H1 (cell line): Measurements from ENCODE around the gene SPOCK1. TPM values are rescaled to one million over a fixed set of nuclear protein-coding genes. Genes with fewer than 3 reads are reported as not detected.

Experiments used
- ATF3 ChIP-seq: IDR thresholded peaks from 2 replicates; pipeline ENCODE4 v1.6.1; 2011; ENCODE audit warnings: low read depth, mild to moderate bottlenecking, low read length; ENCODE audit not compliant: insufficient read depth
- BRCA1 ChIP-seq: IDR thresholded peaks from 2 replicates; pipeline ENCODE4 v1.6.1; 2012; ENCODE audit warnings: low read depth, low read length, improper control_type of control experiment
- CBX5 ChIP-seq: fragments of 300-800, 300-1000 bp; sonication (generic); IDR thresholded peaks from 2 replicates; pipeline ENCODE4 v1.7.1; 2016; ENCODE audit warnings: antibody characterized with exemption, low read length, low read depth
- CEBPB ChIP-seq: IDR thresholded peaks from 2 replicates; pipeline ENCODE4 v1.6.1; 2012; ENCODE audit warnings: low read depth, low read length
- CHD2 ChIP-seq: IDR thresholded peaks from 2 replicates; pipeline ENCODE4 v1.6.1; 2012; ENCODE audit warnings: low read length, improper control_type of control experiment
- EP300 ChIP-seq, 2 experiments: IDR thresholded peaks; 1 replicate in 1 of 2; 2 replicates in 1 of 2; pipeline ENCODE4 v1.6.1; 2011 to 2012; ENCODE audit warnings: low read depth in 2 of 2, low read length in 2 of 2, mild to moderate bottlenecking in 2 of 2, borderline replicate concordance in 1 of 2, inconsistent platforms in 1 of 2, moderate library complexity in 1 of 2
- EZH2 ChIP-seq: fragments of 200-600 bp; sonication (generic); IDR thresholded peaks from 2 replicates; pipeline ENCODE4 v1.7.1; 2012; ENCODE audit warnings: low read depth, mild to moderate bottlenecking, moderate library complexity, low read length, inconsistent platforms; ENCODE audit not compliant: severe bottlenecking
- GTF2F1 ChIP-seq: IDR thresholded peaks from 2 replicates; pipeline ENCODE4 v1.6.1; 2012; ENCODE audit warnings: low read depth, low read length, improper control_type of control experiment, borderline replicate concordance
- KDM1A ChIP-seq: fragments of 200-600, 300-600 bp; sonication (generic); IDR thresholded peaks from 2 replicates; pipeline ENCODE4 v1.7.1; 2016; ENCODE audit warnings: mild to moderate bottlenecking, low read length, borderline replicate concordance
- KDM4A ChIP-seq: IDR thresholded peaks from one replicate; pipeline ENCODE4 v1.7.1; 2012; ENCODE audit warnings: low read depth, mild to moderate bottlenecking, moderate library complexity, low read length, inconsistent platforms; ENCODE audit not compliant: severe bottlenecking
- KDM5A ChIP-seq: fragments of 200-600 bp; IDR thresholded peaks from 2 replicates; pipeline ENCODE4 v1.7.1; 2012; ENCODE audit warnings: mild to moderate bottlenecking, low read length, inconsistent platforms, mixed read lengths
- NANOG ChIP-seq: IDR thresholded peaks from 2 replicates; pipeline ENCODE4 v1.6.1; 2011; ENCODE audit warnings: low read length, low read depth, mild to moderate bottlenecking, inconsistent platforms; ENCODE audit not compliant: insufficient read depth, poor library complexity, severe bottlenecking
- RFX5 ChIP-seq: IDR thresholded peaks from 2 replicates; pipeline ENCODE4 v1.6.1; 2011; ENCODE audit warnings: low read depth, low read length, improper control_type of control experiment, borderline replicate concordance
- RNF2 ChIP-seq: fragments of 200-900, 300-1000 bp; sonication (generic); IDR thresholded peaks from 2 replicates; pipeline ENCODE4 v1.7.1; 2016; ENCODE audit warnings: borderline replicate concordance, low read depth, mild to moderate bottlenecking, antibody characterized with exemption, low read length; ENCODE audit not compliant: poor library complexity, severe bottlenecking; ENCODE audit errors: missing control alignments
- SAP30 ChIP-seq: fragments of 300-600 bp; sonication (generic); IDR thresholded peaks from 2 replicates; pipeline ENCODE4 v1.7.1; 2012; ENCODE audit warnings: low read length, moderate library complexity, mild to moderate bottlenecking, inconsistent platforms; ENCODE audit not compliant: insufficient read depth, insufficient replicate concordance
- SP1 ChIP-seq: IDR thresholded peaks from 2 replicates; pipeline ENCODE4 v1.6.1; 2011; ENCODE audit warnings: low read depth, low read length
- SRF ChIP-seq: IDR thresholded peaks from 2 replicates; pipeline ENCODE4 v1.6.1; 2011; ENCODE audit warnings: mild to moderate bottlenecking, low read depth, low read length, moderate library complexity
- SUZ12 ChIP-seq: fragments of 200-600 bp; sonication (generic); IDR thresholded peaks from 2 replicates; pipeline ENCODE4 v1.6.1; 2012; ENCODE audit warnings: mild to moderate bottlenecking, inconsistent platforms, low read length, moderate library complexity, mixed read lengths
- TAF1 ChIP-seq: IDR thresholded peaks from 2 replicates; pipeline ENCODE4 v1.6.1; 2011; ENCODE audit warnings: mild to moderate bottlenecking, low read depth, low read length
- USF2 ChIP-seq: IDR thresholded peaks from 2 replicates; pipeline ENCODE4 v1.6.1; 2011; ENCODE audit warnings: low read length, improper control_type of control experiment
- polyA plus RNA-seq, 7 experiments: library from polyadenylated mRNA; depleted of rRNA in 3 of 7; stranded (reverse) in 5 of 7; unstranded in 2 of 7; fragments of >200 nt in 5 of 7; fragments of 200-250 nt in 2 of 7; gene quantifications; 1 replicate in 5 of 7; 2 replicates in 1 of 7; 4 replicates in 1 of 7; pipeline versions ENCODE4 v1.2.1 to v1.2.3, GENCODE V29; 2011 to 2013; ENCODE audit warnings: missing spikeins in 2 of 7, mixed read lengths in 2 of 7
- total RNA-seq: library from RNA; stranded (reverse); fragmentation: NEBNext Ultra II Directional; extraction: Animal tissue kit (Norgen Biotek cat#: 25700); gene quantifications from 2 replicates; pipeline ENCODE4 v1.2.1, GENCODE V29; 2021
- TF ChIP-seq, protein P1 (sequence below): IDR thresholded peaks from 2 replicates; pipeline ENCODE4 v1.6.1; 2012; ENCODE audit warnings: inconsistent platforms
- TF ChIP-seq, protein P2 (sequence below): IDR thresholded peaks from 2 replicates; pipeline ENCODE4 v1.6.1; 2012; ENCODE audit warnings: low read length, inconsistent platforms

SPOCK1 gene
- total and polyA plus RNA-seq, 2 of the 8 experiments (the other 6 are each of a cell fraction or from before 2014, with no cell fraction given), result 6.9 to 18.1 TPM

DNA sequence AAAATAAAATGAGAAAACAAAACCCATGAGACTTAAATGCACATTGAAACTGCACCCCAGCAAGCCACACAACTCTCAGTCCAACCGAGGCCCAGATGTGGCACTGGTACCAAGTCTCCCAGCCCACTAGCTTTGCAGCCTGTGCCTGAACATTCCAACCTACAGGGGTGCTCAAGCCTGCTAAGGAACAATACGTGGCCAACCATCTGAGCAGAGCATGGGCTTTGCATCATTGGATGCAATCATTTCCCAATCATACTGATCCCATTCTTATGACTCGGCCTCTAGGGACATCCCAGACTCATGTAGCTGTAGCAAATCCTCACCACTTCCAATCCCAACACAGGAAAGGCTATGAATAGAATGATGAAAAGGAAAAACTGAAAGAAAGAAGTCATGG, 297.2 kb downstream of the SPOCK1 start (continued):
- TF ChIP-seq RNF2 (no peak), EZH2 (no peak), RFX5 (no peak), KDM5A (no peak), EP300 (IDR thresholded peaks at IDR 0.05; ENCODE audit: borderline replicate concordance in 1 of 2, low read depth in 2 of 2, low read length in 2 of 2) (no peak), SAP30 (no peak), NANOG (no peak), ATF3 (no peak), SP1 (no peak), USF2 (no peak), SUZ12 (no peak), KDM1A (no peak), CBX5 (no peak), SRF (no peak), CEBPB (peak; percentile 59), CHD2 (no peak), KDM4A (no peak), BRCA1 (no peak), GTF2F1 (no peak), TAF1 (no peak)
- TF ChIP-seq, protein P1, sequence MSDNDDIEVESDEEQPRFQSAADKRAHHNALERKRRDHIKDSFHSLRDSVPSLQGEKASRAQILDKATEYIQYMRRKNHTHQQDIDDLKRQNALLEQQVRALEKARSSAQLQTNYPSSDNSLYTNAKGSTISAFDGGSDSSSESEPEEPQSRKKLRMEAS, result no peak
- TF ChIP-seq, protein P2, sequence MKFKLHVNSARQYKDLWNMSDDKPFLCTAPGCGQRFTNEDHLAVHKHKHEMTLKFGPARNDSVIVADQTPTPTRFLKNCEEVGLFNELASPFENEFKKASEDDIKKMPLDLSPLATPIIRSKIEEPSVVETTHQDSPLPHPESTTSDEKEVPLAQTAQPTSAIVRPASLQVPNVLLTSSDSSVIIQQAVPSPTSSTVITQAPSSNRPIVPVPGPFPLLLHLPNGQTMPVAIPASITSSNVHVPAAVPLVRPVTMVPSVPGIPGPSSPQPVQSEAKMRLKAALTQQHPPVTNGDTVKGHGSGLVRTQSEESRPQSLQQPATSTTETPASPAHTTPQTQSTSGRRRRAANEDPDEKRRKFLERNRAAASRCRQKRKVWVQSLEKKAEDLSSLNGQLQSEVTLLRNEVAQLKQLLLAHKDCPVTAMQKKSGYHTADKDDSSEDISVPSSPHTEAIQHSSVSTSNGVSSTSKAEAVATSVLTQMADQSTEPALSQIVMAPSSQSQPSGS, result no peak
